Muscle layer of duodenum (tissue), 2 donors: ENCODE measurements around the gene MAP1LC3B2.

Source experiments
- H3K27ac ChIP-seq: one replicate; pipeline ENCODE4 v1.7.0; 2013; ENCODE audit warnings: mild to moderate bottlenecking, low read length
- H3K27me3 ChIP-seq: one replicate; pipeline ENCODE4 v1.7.0; 2013; ENCODE audit warnings: low read depth, mild to moderate bottlenecking, control low read depth, low read length
- H3K36me3 ChIP-seq, 2 donors: one replicate each; pipeline ENCODE4 v1.7.0; 2013; ENCODE audit warnings: low read length in 2 of 2, control low read depth in 1 of 2, mild to moderate bottlenecking in 1 of 2; ENCODE audit not compliant: insufficient read depth in 2 of 2, control insufficient read depth in 1 of 2
- H3K4me1 ChIP-seq, 2 donors: one replicate each; pipeline ENCODE4 v1.7.0; 2013; ENCODE audit warnings: low read length in 2 of 2, mild to moderate bottlenecking in 2 of 2, control low read depth in 1 of 2, moderate library complexity in 1 of 2; ENCODE audit not compliant: insufficient read depth in 2 of 2, control insufficient read depth in 1 of 2
- H3K4me3 ChIP-seq, 2 donors: one replicate each; pipeline ENCODE4 v1.7.0; 2013; ENCODE audit warnings: low read length in 2 of 2, low read depth in 1 of 2, mild to moderate bottlenecking in 1 of 2
- H3K9me3 ChIP-seq, 2 donors: one replicate each; pipeline ENCODE4 v1.7.0; 2013; ENCODE audit warnings: low read length in 2 of 2, control low read depth in 1 of 2, mild to moderate bottlenecking in 1 of 2; ENCODE audit not compliant: control insufficient read depth in 1 of 2
- donor health status: healthy.

Gene MAP1LC3B2

DNA sequence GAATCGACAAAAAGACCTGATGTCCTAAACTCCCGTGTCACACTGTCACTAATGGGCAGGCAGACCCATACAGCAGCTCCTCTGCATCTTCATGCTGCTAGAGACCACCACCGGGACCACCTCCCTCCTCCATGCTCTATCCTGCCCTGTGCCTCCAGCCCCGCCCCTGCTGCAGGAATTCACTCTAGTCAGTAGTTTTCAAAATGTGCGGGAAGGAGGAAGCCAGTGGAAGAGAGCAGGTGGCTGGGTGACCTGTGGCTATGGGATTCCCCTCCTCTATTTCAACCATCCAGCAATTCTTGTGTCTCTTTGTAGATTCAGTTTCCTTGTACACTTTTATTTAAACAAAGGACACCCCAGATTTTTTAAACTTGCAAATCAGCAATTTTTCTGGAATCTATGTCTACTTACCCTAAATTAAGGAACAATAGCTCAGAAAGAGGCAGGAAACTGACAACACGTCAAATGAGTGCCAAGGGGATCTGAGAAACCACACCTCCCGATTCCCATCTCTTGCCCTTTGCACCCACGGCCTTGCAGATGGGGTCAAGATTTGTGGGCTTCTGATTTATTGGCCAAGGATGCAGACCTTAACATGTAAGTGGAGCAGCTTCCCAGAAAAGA is 20.4 kb upstream of the MAP1LC3B2 start:
- H3K4me3 ChIP-seq = no peak overlapping the region
- H3K27me3 ChIP-seq = no peaks in the 10 kb centered on the region
- H3K4me1 ChIP-seq = peaks cover 10 to 29% of the 10 kb centered on the region in 2 donors
- no peaks in the 10 kb centered on the region for H3K36me3 ChIP-seq
- H3K27ac ChIP-seq = no peak overlapping the region
- H3K9me3 ChIP-seq = no peaks in the 10 kb centered on the region

GRCh38 chr12:116539361-116539771 is 19.8 kb upstream of the MAP1LC3B2 start:
- Histone ChIP-seq H3K36me3 (no peaks in the 10 kb centered on the region), H3K4me3 (no peak overlapping the region), H3K4me1 (peaks cover 10 to 29% of the 10 kb centered on the region in 2 donors), H3K27ac (no peak overlapping the region), H3K9me3 (no peaks in the 10 kb centered on the region), H3K27me3 (no peaks in the 10 kb centered on the region)

DNA sequence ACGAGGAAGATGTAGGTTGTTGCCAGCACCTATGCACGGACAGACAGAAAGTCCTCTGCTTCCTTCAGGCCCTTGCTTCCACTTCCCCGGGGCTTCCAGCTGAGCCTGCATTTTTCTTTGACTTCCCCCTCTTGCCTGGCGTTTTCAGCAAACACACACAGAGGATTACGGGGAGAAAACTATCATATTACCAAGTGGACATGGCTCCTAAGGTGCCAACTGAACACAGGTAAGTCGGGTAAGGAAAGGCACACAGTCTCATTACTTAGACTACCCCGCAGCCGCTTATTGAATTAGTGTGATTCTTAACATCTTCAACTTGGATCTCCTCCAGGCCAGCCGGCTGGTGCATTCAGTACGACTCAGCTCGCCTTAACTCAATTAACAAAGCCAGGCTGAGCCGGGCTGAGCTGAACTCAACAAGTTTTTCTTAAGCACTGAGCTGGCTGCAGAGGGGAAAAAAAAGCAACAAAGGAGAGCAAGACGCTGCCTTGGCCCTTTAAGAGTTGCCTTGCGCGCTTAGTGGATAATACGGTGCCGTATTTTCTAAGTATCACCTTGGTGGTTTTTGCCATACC is 19.2 kb upstream of the MAP1LC3B2 start:
- no peaks in the 10 kb centered on the region for H3K27me3 ChIP-seq
- H3K9me3 ChIP-seq = no peaks in the 10 kb centered on the region
- no peak overlapping the region for H3K4me3 ChIP-seq
- no peaks in the 10 kb centered on the region for H3K36me3 ChIP-seq
- no peak overlapping the region for H3K27ac ChIP-seq
- H3K4me1 ChIP-seq = peaks cover 13 to 23% of the 10 kb centered on the region in 2 donors

DNA sequence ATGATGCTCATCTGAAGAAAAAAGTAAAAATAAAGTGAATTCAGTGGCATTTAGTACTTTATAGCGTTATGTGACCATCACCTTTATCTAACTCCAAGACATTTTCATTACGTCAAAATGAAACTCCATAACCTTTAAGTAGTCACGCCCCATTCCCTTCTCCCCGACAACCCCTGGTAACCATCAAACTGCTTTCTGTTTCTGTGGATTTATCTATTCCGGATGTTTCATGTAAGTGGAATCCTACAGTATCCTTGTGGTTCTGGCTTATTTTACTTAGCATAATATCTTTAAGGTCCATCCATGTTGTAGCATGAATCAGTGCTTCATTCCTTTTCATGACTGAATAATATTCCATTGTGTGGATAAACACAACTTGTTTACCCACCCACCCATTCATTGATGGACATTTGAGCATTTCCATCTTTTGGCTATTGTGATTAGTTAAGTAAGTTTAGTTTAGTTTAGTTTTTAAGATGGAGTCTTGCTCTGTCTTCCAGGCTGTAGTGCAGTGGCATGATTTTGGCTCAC is 18.5 kb upstream of the MAP1LC3B2 start:
- no peaks in the 10 kb centered on the region for H3K27me3 ChIP-seq
- no peak overlapping the region for H3K4me3 ChIP-seq
- H3K4me1 ChIP-seq = peaks cover 13 to 23% of the 10 kb centered on the region in 2 donors
- H3K27ac ChIP-seq = no peak overlapping the region
- no peaks in the 10 kb centered on the region for H3K9me3 ChIP-seq
- no peaks in the 10 kb centered on the region for H3K36me3 ChIP-seq

DNA sequence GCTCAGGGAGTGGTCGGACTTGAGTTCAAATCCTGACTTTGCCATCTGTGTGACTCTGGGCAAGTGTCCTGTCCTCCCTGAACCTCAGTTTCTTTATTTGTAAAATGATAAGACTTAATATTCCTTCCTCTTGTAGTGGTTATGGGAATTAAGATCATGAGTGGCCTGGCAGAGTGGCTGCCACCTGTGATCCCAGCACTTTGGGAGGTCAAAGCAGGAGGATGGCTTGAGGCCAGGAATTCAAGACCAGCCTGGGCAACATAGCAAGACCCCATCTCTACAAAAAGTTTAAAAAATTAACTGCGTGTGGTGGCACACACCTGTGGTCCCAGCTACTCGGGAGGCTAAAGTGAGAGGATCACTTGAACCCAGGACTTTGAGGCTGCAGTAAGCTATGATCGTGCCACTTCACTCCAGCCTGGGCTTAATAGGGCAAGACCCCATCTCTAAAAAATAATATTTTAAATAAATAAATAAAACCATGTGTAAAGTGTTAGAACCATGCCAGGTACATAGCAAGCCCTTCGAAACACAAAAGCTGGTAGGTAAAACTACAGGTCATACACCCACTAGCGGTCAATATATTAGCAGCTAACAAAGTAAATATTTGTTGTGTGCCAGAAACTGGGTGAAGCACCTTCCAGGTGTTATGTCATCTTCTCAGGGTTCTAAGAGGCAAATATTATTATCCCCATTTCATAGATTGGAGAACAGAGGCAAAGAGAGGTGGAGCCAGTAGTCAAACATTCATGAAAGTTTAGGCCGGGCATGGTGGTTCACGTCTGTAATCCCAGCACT is 17.4 kb upstream of the MAP1LC3B2 start:
- Histone ChIP-seq H3K4me3 (no peak overlapping the region), H3K9me3 (no peaks in the 10 kb centered on the region), H3K27me3 (no peaks in the 10 kb centered on the region), H3K27ac (no peak overlapping the region), H3K36me3 (no peaks in the 10 kb centered on the region), H3K4me1 (peaks cover 13 to 23% of the 10 kb centered on the region in 2 donors)

DNA sequence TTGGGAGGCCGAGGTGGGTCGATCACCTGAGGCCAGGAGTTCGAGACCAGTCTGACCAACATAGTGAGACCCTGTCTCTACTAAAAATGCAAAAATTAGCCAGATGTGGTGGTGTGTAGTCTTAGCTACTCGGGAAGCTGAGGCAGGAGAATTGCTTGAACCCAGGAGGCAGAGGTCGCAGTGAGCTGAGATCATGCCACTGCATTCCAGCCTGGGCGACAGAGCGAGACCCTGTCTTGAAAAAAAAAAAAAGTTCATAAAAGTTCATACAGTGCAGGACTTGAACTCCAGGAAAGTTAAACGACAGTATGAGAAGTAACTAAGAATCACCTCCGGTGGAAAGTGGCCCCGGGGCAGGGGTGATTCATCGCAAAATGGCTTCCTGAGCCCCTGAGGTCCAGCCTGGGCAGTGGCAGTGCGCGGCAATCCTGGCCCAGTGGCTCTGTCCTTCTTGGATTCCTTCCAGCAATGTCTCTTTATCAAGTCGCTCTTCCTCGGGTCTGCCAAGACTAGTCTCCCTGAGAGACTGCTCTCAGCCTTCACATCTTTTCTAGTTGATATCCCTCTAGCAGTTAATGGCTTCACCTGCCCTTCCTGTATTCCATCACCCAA is 16.7 kb upstream of the MAP1LC3B2 start:
- peaks cover 11 to 23% of the 10 kb centered on the region in 2 donors for H3K4me1 ChIP-seq
- no peaks in the 10 kb centered on the region for H3K36me3 ChIP-seq
- H3K9me3 ChIP-seq = no peaks in the 10 kb centered on the region
- H3K4me3 ChIP-seq = no peak overlapping the region
- H3K27me3 ChIP-seq = no peaks in the 10 kb centered on the region
- no peak overlapping the region for H3K27ac ChIP-seq

DNA sequence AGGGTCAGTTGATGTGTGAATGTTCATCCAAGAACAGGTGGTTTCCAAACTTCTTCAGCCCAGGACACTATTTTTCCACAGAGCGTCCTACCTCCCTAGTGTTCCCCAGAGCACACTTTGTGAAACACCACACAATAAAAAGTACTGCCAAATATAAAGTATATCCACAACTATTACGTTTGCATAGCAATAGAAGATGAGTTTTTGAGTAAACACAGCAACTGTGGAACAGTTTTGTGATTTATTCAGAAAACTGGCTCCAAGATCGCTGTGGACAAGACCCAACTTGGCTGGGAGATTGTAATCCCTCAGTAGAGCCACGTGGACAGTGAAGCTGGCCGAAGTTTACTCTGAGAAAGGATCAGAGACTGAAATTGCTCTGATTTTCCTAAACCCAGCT is 14.5 kb upstream of the MAP1LC3B2 start:
- Histone ChIP-seq H3K9me3 (no peaks in the 10 kb centered on the region), H3K4me1 (peaks cover 3 to 16% of the 10 kb centered on the region in 2 donors), H3K27me3 (no peaks in the 10 kb centered on the region), H3K27ac (no peak overlapping the region), H3K4me3 (no peak overlapping the region), H3K36me3 (no peaks in the 10 kb centered on the region)

- Histone ChIP-seq H3K27ac (no peak overlapping the region), H3K27me3 (no peaks in the 10 kb centered on the region), H3K9me3 (no peaks in the 10 kb centered on the region), H3K4me1 (peaks cover 3 to 11% of the 10 kb centered on the region in 2 donors), H3K36me3 (no peaks in the 10 kb centered on the region), H3K4me3 (no peak overlapping the region)
These were observed 14.0 kb upstream of the MAP1LC3B2 start for GRCh38 chr12:116545144-116545543.

DNA sequence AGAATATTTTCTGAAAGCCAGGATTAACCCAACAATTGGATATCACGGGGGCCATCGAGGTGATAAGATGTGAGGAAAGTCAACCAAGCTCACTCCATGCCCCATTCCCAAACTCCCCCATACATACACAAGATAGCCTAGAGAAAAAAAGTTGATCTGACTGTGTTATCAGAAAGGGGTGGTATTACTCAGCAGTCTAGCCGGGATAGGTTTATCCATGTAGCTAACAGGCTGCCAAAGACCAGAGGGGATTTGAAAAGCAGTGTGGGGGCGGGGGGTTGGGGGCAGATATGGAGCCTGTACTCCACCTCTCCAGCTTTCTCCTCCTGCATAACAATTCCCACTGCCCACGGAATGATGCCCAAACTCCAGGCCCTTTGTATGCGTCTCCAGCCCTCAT is 13.2 kb upstream of the MAP1LC3B2 start:
- Histone ChIP-seq H3K27me3 (no peaks in the 10 kb centered on the region), H3K9me3 (no peaks in the 10 kb centered on the region), H3K36me3 (no peaks in the 10 kb centered on the region), H3K27ac (no peak overlapping the region), H3K4me1 (peaks cover 3 to 5% of the 10 kb centered on the region in 2 donors), H3K4me3 (no peak overlapping the region)

DNA sequence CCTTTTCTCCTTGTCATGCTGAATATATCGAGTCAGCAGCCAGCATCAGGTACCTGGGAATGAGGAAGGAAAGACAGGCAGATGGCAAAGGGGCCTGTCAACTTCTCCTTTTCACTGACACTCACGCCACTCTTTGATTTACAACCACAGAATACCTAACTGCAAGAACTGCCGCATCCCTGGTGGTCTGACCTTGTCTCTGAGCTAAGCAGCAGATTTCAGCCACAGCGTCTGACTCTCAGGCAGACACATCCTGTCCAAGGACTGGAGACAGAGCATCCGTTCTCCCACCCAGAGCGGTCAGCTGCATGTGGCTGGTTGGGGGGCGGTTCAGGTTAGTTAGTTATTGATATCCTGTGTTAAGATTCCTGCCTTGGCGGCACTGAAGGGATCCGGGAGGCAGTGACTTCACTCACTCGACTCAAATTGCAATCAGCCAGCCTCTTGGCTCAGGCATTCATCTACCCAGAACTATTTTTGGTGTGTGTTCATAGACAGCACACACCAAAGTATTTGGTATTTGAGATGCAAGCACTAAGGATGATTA is 11.2 kb upstream of the MAP1LC3B2 start:
- Histone ChIP-seq H3K27me3 (no peaks in the 10 kb centered on the region), H3K27ac (no peak overlapping the region), H3K4me1 (peaks cover 3 to 5% of the 10 kb centered on the region in 2 donors), H3K9me3 (no peaks in the 10 kb centered on the region), H3K4me3 (no peak overlapping the region), H3K36me3 (no peaks in the 10 kb centered on the region)

GRCh38 chr12:116549993-116550392 is 9.2 kb upstream of the MAP1LC3B2 start:
- H3K36me3 ChIP-seq = no peaks in the 10 kb centered on the region
- no peaks in the 10 kb centered on the region for H3K9me3 ChIP-seq
- peaks cover 0 to 5% of the 10 kb centered on the region in 2 donors for H3K4me1 ChIP-seq
- H3K27ac ChIP-seq = no peak overlapping the region
- no peak overlapping the region for H3K4me3 ChIP-seq
- no peaks in the 10 kb centered on the region for H3K27me3 ChIP-seq
